Pulmonary artery endothelial cell (primary cell): ENCODE measurements around the gene SMAD1. TPM values are rescaled to one million over a fixed set of nuclear protein-coding genes. Genes with fewer than 3 reads are reported as not detected.

ENCODE experiments used
- DNase-seq: peaks from one replicate; pipeline ENCODE4 v3.0.0-alpha.2; 2011; ENCODE audit warnings: low read depth, low spot score
- total RNA-seq: library from RNA; depleted of rRNA; stranded (reverse); fragments of >200 nt; gene quantifications from 2 replicates; pipeline ENCODE4 v1.2.3, GENCODE V29; 2014

Gene SMAD1
- total RNA-seq, 1 donor from 2014 or later: 50.6 TPM

- no peak for DNase-seq
Observed at GRCh38 chr4:145488310-145488709, 6.7 kb downstream of the SMAD1 start.

- no peak for DNase-seq
Observed at GRCh38 chr4:145489556-145489955, 7.9 kb downstream of the SMAD1 start.

- no peak for DNase-seq
Observed at GRCh38 chr4:145490361-145490760, 8.7 kb downstream of the SMAD1 start.

GRCh38 chr4:145490796-145491195 lies 9.1 kb downstream of the SMAD1 start:
- no peak for DNase-seq

GRCh38 chr4:145492376-145492775 lies 10.7 kb downstream of the SMAD1 start:
- DNase-seq: no peak

- no peak for DNase-seq
Observed at GRCh38 chr4:145493166-145493565, 11.5 kb downstream of the SMAD1 start.

GRCh38 chr4:145494666-145495270 lies 13.1 kb downstream of the SMAD1 start:
- DNase-seq: no peak

GRCh38 chr4:145496292-145496691 lies 14.6 kb downstream of the SMAD1 start:
- no peak for DNase-seq

- DNase-seq: no peak
Observed at GRCh38 chr4:145497199-145498149, 15.8 kb downstream of the SMAD1 start.

GRCh38 chr4:145498430-145498829 lies 16.8 kb downstream of the SMAD1 start:
- no peak for DNase-seq

GRCh38 chr4:145501051-145501660 lies 19.5 kb downstream of the SMAD1 start:
- no peak for DNase-seq

- no peak for DNase-seq
Observed at GRCh38 chr4:145502809-145503208, 21.2 kb downstream of the SMAD1 start.

GRCh38 chr4:145503486-145504072 lies 21.9 kb downstream of the SMAD1 start:
- DNase-seq: no peak

- no peak for DNase-seq
Observed at GRCh38 chr4:145505995-145506394, 24.3 kb downstream of the SMAD1 start.

- DNase-seq: peak; percentile 56
Observed at GRCh38 chr4:145507636-145508035, 26.0 kb downstream of the SMAD1 start.

- no peak for DNase-seq
Observed at GRCh38 chr4:145511913-145512522, 30.4 kb downstream of the SMAD1 start.

GRCh38 chr4:145513020-145513621 lies 31.5 kb downstream of the SMAD1 start:
- no peak for DNase-seq

- DNase-seq: no peak
Observed at GRCh38 chr4:145520172-145520571, 38.5 kb downstream of the SMAD1 start.

- DNase-seq: no peak
Observed at GRCh38 chr4:145521282-145521681, 39.6 kb downstream of the SMAD1 start.

GRCh38 chr4:145523117-145523516 lies 41.5 kb downstream of the SMAD1 start:
- DNase-seq: no peak

- no peak for DNase-seq
Observed at GRCh38 chr4:145524552-145524951, 42.9 kb downstream of the SMAD1 start.
